Muscle layer of colon (tissue), 2 donors: Measurements from ENCODE around the gene MAP3K15.
"Not testable (repeated sequence)": the region's sequence is repeated elsewhere in the genome, so short reads cannot be mapped to it uniquely, and the experiment has no call there.

Experiments
- H3K27ac ChIP-seq: one replicate; pipeline ENCODE4 v1.7.0; 2013; ENCODE audit warnings: low read depth, mild to moderate bottlenecking, low read length, moderate library complexity
- H3K27me3 ChIP-seq, 2 donors: one replicate each; pipeline ENCODE4 v1.7.0; 2013; ENCODE audit warnings: low read length in 2 of 2, mild to moderate bottlenecking in 2 of 2; ENCODE audit not compliant: insufficient read depth in 2 of 2, control insufficient read depth in 1 of 2
- H3K36me3 ChIP-seq: one replicate; pipeline ENCODE4 v1.7.0; 2013; ENCODE audit warnings: mild to moderate bottlenecking, low read length; ENCODE audit not compliant: insufficient read depth
- H3K4me1 ChIP-seq: one replicate; pipeline ENCODE4 v1.7.0; 2013; ENCODE audit warnings: mild to moderate bottlenecking, low read length; ENCODE audit not compliant: insufficient read depth
- H3K4me3 ChIP-seq, 2 donors: one replicate each; pipeline ENCODE4 v1.7.0; 2013; ENCODE audit warnings: low read length in 2 of 2, low read depth in 1 of 2, mild to moderate bottlenecking in 1 of 2, moderate library complexity in 1 of 2
- H3K9ac ChIP-seq: one replicate; pipeline ENCODE4 v1.7.0; 2013; ENCODE audit warnings: low read length
- H3K9me3 ChIP-seq: one replicate; pipeline ENCODE4 v1.7.0; 2013; ENCODE audit warnings: mild to moderate bottlenecking, low read length
- donor health status: abdominal sarcoma.
- donor health status: Adenocarcinoma of cecum.

The MAP3K15 gene

GRCh38 chrX:19462879-19463278, 52.4 kb downstream of the MAP3K15 start:
- H3K36me3 ChIP-seq, result no peaks in the 10 kb centered on the region
- no peak overlapping the region for H3K27ac ChIP-seq
- no peak overlapping the region for H3K9ac ChIP-seq
- H3K27me3 ChIP-seq, result no peaks in the 10 kb centered on the region
- H3K4me1 ChIP-seq, result no peaks in the 10 kb centered on the region
- H3K4me3 ChIP-seq, result no peak overlapping the region
- no peaks in the 10 kb centered on the region for H3K9me3 ChIP-seq

- H3K4me3 ChIP-seq, result no peak overlapping the region
- no peaks in the 10 kb centered on the region for H3K4me1 ChIP-seq
- no peaks in the 10 kb centered on the region for H3K36me3 ChIP-seq
- no peaks in the 10 kb centered on the region for H3K27me3 ChIP-seq
- H3K9ac ChIP-seq, result no peak overlapping the region
- H3K9me3 ChIP-seq, result no peaks in the 10 kb centered on the region
- no peak overlapping the region for H3K27ac ChIP-seq
Measured at GRCh38 chrX:19462231-19462630, 53.1 kb downstream of the MAP3K15 start.

- Histone ChIP-seq H3K36me3 (no peaks in the 10 kb centered on the region), H3K9me3 (no peaks in the 10 kb centered on the region), H3K27ac (no peak overlapping the region), H3K4me1 (no peaks in the 10 kb centered on the region), H3K27me3 (no peaks in the 10 kb centered on the region), H3K4me3 (no peak overlapping the region), H3K9ac (no peak overlapping the region)
Measured at GRCh38 chrX:19457662-19458061, 57.6 kb downstream of the MAP3K15 start.

- H3K27me3 ChIP-seq, result no peaks in the 10 kb centered on the region
- no peaks in the 10 kb centered on the region for H3K9me3 ChIP-seq
- no peaks in the 10 kb centered on the region for H3K4me1 ChIP-seq
- H3K27ac ChIP-seq, result no peak overlapping the region
- no peaks in the 10 kb centered on the region for H3K36me3 ChIP-seq
- H3K4me3 ChIP-seq, result no peak overlapping the region
- H3K9ac ChIP-seq, result no peak overlapping the region
Measured at GRCh38 chrX:19448077-19448476, 67.2 kb downstream of the MAP3K15 start.

- Histone ChIP-seq H3K27me3 (no peaks in the 10 kb centered on the region), H3K36me3 (no peaks in the 10 kb centered on the region), H3K27ac (no peak overlapping the region), H3K9me3 (no peaks in the 10 kb centered on the region), H3K4me3 (no peak overlapping the region), H3K9ac (no peak overlapping the region), H3K4me1 (no peaks in the 10 kb centered on the region)
Measured at GRCh38 chrX:19446397-19446796, 68.9 kb downstream of the MAP3K15 start.

- not testable (repeated sequence) for H3K4me1 ChIP-seq, H3K36me3 ChIP-seq, H3K9me3 ChIP-seq, H3K27me3 ChIP-seq, H3K4me3 ChIP-seq, H3K9ac ChIP-seq, H3K27ac ChIP-seq
Measured at GRCh38 chrX:19445772-19446171, 69.5 kb downstream of the MAP3K15 start.

- no peak overlapping the region for H3K4me3 ChIP-seq
- no peak overlapping the region for H3K27ac ChIP-seq
- no peaks in the 10 kb centered on the region for H3K27me3 ChIP-seq
- H3K9ac ChIP-seq, result no peak overlapping the region
- no peaks in the 10 kb centered on the region for H3K9me3 ChIP-seq
- no peaks in the 10 kb centered on the region for H3K4me1 ChIP-seq
- no peaks in the 10 kb centered on the region for H3K36me3 ChIP-seq
Measured at GRCh38 chrX:19443869-19444526, 71.3 kb downstream of the MAP3K15 start.

GRCh38 chrX:19440713-19441112, 74.6 kb downstream of the MAP3K15 start:
- no peak overlapping the region for H3K27ac ChIP-seq
- H3K36me3 ChIP-seq, result no peaks in the 10 kb centered on the region
- no peaks in the 10 kb centered on the region for H3K27me3 ChIP-seq
- H3K4me3 ChIP-seq, result no peak overlapping the region
- no peaks in the 10 kb centered on the region for H3K4me1 ChIP-seq
- H3K9ac ChIP-seq, result no peak overlapping the region
- no peaks in the 10 kb centered on the region for H3K9me3 ChIP-seq

- not testable (repeated sequence) for H3K27ac ChIP-seq, H3K36me3 ChIP-seq, H3K4me3 ChIP-seq, H3K4me1 ChIP-seq, H3K9me3 ChIP-seq, H3K9ac ChIP-seq, H3K27me3 ChIP-seq
Measured at GRCh38 chrX:19422661-19423060, 92.6 kb downstream of the MAP3K15 start.

- no peaks in the 10 kb centered on the region for H3K9me3 ChIP-seq
- no peak overlapping the region for H3K4me3 ChIP-seq
- no peaks in the 10 kb centered on the region for H3K4me1 ChIP-seq
- H3K27me3 ChIP-seq, result no peaks in the 10 kb centered on the region
- H3K36me3 ChIP-seq, result no peaks in the 10 kb centered on the region
- H3K9ac ChIP-seq, result no peak overlapping the region
- H3K27ac ChIP-seq, result no peak overlapping the region
Measured at GRCh38 chrX:19410259-19410658, 105.0 kb downstream of the MAP3K15 start.

GRCh38 chrX:19403696-19404095, 111.6 kb downstream of the MAP3K15 start:
- Histone ChIP-seq H3K4me1 (no peaks in the 10 kb centered on the region), H3K27me3 (no peaks in the 10 kb centered on the region), H3K4me3 (no peak overlapping the region)

GRCh38 chrX:19392703-19393102, 122.6 kb downstream of the MAP3K15 start:
- H3K9ac ChIP-seq, result no peak overlapping the region
- H3K27me3 ChIP-seq, result peaks cover 0 to 2% of the 10 kb centered on the region in 2 donors

More at GRCh38 chrX:19403696-19404095, 111.6 kb downstream of the MAP3K15 start:
- Histone ChIP-seq H3K9me3 (no peaks in the 10 kb centered on the region), H3K27ac (no peak overlapping the region), H3K36me3 (no peaks in the 10 kb centered on the region), H3K9ac (no peak overlapping the region)

More at GRCh38 chrX:19392703-19393102, 122.6 kb downstream of the MAP3K15 start:
- Histone ChIP-seq H3K36me3 (no peaks in the 10 kb centered on the region), H3K27ac (no peak overlapping the region), H3K4me3 (no peak overlapping the region), H3K9me3 (no peaks in the 10 kb centered on the region), H3K4me1 (no peaks in the 10 kb centered on the region)
